Measurements from ENCODE around the gene AHNAK2. TPM values are rescaled to one million over a fixed set of nuclear protein-coding genes. Genes with fewer than 3 reads are reported as not detected.

The AHNAK2 gene
- total RNA-seq, 1 donor from 2014 or later, result 11.5 TPM

GRCh38 chr14:104939666-104940410 lies 38.3 kb downstream of the AHNAK2 start:
- no peaks in the 10 kb centered on the region for H3K9me3 ChIP-seq (ENCODE audit: control insufficient read depth in 3 of 3, low read length in 3 of 3)
- no peak overlapping the region for H3K4me3 ChIP-seq (ENCODE audit: low read length in 3 of 3)
- no peak overlapping the region for H3K9ac ChIP-seq (ENCODE audit: low read depth in 1 of 3, low read length in 3 of 3)
- no peaks in the 10 kb centered on the region for H3K4me1 ChIP-seq (ENCODE audit: control insufficient read depth in 3 of 3, insufficient read depth in 3 of 3, low read length in 3 of 3)
- H3K27ac ChIP-seq (ENCODE audit: low read depth, low read length), result no peak overlapping the region
- H3K27me3 ChIP-seq (ENCODE audit: control insufficient read depth in 3 of 3, insufficient read depth in 3 of 3, low read length in 3 of 3), result peaks cover 18 to 28% (median 24%) of the 10 kb centered on the region in 3 donors
- peaks cover 0 to 4% (median 0%) of the 10 kb centered on the region in 3 donors for H3K36me3 ChIP-seq (ENCODE audit: control insufficient read depth in 3 of 3, insufficient read depth in 3 of 3, low read length in 3 of 3)

- Histone ChIP-seq H3K27ac (ENCODE audit: low read depth, low read length) (no peak overlapping the region), H3K9ac (ENCODE audit: low read depth in 1 of 3, low read length in 3 of 3) (no peak overlapping the region), H3K9me3 (ENCODE audit: control insufficient read depth in 3 of 3, low read length in 3 of 3) (no peaks in the 10 kb centered on the region), H3K36me3 (ENCODE audit: control insufficient read depth in 3 of 3, insufficient read depth in 3 of 3, low read length in 3 of 3) (peaks cover 0 to 4% (median 0%) of the 10 kb centered on the region in 3 donors), H3K4me3 (ENCODE audit: low read length in 3 of 3) (no peak overlapping the region), H3K27me3 (ENCODE audit: control insufficient read depth in 3 of 3, insufficient read depth in 3 of 3, low read length in 3 of 3) (peaks cover 24 to 28% (median 27%) of the 10 kb centered on the region in 3 donors), H3K4me1 (ENCODE audit: control insufficient read depth in 3 of 3, insufficient read depth in 3 of 3, low read length in 3 of 3) (peaks cover 0 to 2% (median 0%) of the 10 kb centered on the region in 3 donors)
Measured at GRCh38 chr14:104938960-104939359, 39.2 kb downstream of the AHNAK2 start.

- Histone ChIP-seq H3K4me1 (ENCODE audit: control insufficient read depth in 3 of 3, insufficient read depth in 3 of 3, low read length in 3 of 3) (peaks cover 0 to 2% (median 0%) of the 10 kb centered on the region in 3 donors), H3K27me3 (ENCODE audit: control insufficient read depth in 3 of 3, insufficient read depth in 3 of 3, low read length in 3 of 3) (peaks cover 24 to 28% (median 27%) of the 10 kb centered on the region in 3 donors), H3K4me3 (ENCODE audit: low read length in 3 of 3) (no peak overlapping the region), H3K9me3 (ENCODE audit: control insufficient read depth in 3 of 3, low read length in 3 of 3) (no peaks in the 10 kb centered on the region), H3K36me3 (ENCODE audit: control insufficient read depth in 3 of 3, insufficient read depth in 3 of 3, low read length in 3 of 3) (peaks cover 0 to 4% (median 0%) of the 10 kb centered on the region in 3 donors), H3K27ac (ENCODE audit: low read depth, low read length) (no peak overlapping the region), H3K9ac (ENCODE audit: low read depth in 1 of 3, low read length in 3 of 3) (no peak overlapping the region)
Measured at GRCh38 chr14:104938436-104938835, 39.7 kb downstream of the AHNAK2 start.

DNA sequence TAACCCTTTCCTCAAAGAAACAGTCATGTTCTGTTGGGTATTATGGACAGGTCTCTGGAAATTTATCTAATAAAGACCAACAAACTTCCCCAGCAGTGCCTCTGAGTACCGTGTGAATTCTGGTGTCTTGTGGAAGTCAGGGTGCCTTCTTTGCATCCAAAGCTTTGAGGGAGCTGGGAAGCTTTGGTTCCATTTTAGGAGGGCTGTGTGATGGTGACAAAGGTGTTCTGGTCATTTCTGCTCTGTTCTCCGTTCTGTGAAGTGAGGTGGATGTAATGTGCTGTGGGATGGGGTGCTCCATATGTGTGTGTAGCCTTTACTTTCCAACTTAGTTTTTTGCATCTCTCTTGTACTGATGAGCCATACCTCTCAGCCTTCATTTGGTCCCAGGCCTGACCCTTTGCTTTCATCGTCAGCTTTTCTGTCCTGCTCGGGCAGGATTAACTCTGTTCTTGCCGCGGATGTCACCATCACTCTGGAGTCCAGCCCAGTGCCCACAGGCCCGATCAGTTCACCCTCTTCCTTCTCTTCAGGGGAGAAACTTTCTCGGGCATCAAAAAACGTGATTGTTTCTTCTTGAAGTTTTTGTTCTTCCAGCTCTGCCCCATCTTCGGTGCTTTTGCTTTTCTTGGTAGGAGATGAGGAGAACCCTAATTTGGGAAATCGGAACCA lies 40.3 kb downstream of the AHNAK2 start:
- Histone ChIP-seq H3K36me3 (ENCODE audit: control insufficient read depth in 3 of 3, insufficient read depth in 3 of 3, low read length in 3 of 3) (peaks cover 0 to 4% (median 0%) of the 10 kb centered on the region in 3 donors), H3K27me3 (ENCODE audit: control insufficient read depth in 3 of 3, insufficient read depth in 3 of 3, low read length in 3 of 3) (peaks cover 24 to 28% (median 27%) of the 10 kb centered on the region in 3 donors), H3K4me1 (ENCODE audit: control insufficient read depth in 3 of 3, insufficient read depth in 3 of 3, low read length in 3 of 3) (peaks cover 0 to 2% (median 2%) of the 10 kb centered on the region in 3 donors), H3K9ac (ENCODE audit: low read depth in 1 of 3, low read length in 3 of 3) (no peak overlapping the region), H3K4me3 (ENCODE audit: low read length in 3 of 3) (no peak overlapping the region), H3K9me3 (ENCODE audit: control insufficient read depth in 3 of 3, low read length in 3 of 3) (no peaks in the 10 kb centered on the region), H3K27ac (ENCODE audit: low read depth, low read length) (no peak overlapping the region)

DNA sequence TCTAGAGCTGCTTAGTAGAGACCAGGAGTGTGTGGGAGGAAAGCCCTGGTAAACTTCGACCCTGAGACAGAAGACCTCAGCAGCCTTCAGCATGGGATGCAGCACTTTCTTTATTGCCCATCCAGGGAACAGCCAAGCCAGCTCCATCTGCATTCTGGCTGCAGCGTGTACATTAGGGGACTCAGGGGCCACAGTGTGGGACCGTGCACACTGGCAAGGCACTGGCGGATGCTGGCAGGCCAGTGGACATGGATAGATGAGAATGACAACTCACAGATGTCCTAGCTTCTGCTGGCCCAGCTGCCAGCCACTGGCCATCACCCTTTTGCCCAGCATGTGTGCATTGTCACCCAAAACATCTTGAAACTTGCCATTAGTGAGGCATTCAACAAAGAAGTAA lies 41.0 kb downstream of the AHNAK2 start:
- peaks cover 22 to 34% (median 33%) of the 10 kb centered on the region in 3 donors for H3K27me3 ChIP-seq (ENCODE audit: control insufficient read depth in 3 of 3, insufficient read depth in 3 of 3, low read length in 3 of 3)
- peaks cover 0 to 4% (median 0%) of the 10 kb centered on the region in 3 donors for H3K36me3 ChIP-seq (ENCODE audit: control insufficient read depth in 3 of 3, insufficient read depth in 3 of 3, low read length in 3 of 3)
- H3K27ac ChIP-seq (ENCODE audit: low read depth, low read length), result no peak overlapping the region
- H3K4me1 ChIP-seq (ENCODE audit: control insufficient read depth in 3 of 3, insufficient read depth in 3 of 3, low read length in 3 of 3), result peaks cover 0 to 6% (median 4%) of the 10 kb centered on the region in 3 donors
- no peaks in the 10 kb centered on the region for H3K9me3 ChIP-seq (ENCODE audit: control insufficient read depth in 3 of 3, low read length in 3 of 3)
- H3K9ac ChIP-seq (ENCODE audit: low read depth in 1 of 3, low read length in 3 of 3), result no peak overlapping the region
- no peak overlapping the region for H3K4me3 ChIP-seq (ENCODE audit: low read length in 3 of 3)

DNA sequence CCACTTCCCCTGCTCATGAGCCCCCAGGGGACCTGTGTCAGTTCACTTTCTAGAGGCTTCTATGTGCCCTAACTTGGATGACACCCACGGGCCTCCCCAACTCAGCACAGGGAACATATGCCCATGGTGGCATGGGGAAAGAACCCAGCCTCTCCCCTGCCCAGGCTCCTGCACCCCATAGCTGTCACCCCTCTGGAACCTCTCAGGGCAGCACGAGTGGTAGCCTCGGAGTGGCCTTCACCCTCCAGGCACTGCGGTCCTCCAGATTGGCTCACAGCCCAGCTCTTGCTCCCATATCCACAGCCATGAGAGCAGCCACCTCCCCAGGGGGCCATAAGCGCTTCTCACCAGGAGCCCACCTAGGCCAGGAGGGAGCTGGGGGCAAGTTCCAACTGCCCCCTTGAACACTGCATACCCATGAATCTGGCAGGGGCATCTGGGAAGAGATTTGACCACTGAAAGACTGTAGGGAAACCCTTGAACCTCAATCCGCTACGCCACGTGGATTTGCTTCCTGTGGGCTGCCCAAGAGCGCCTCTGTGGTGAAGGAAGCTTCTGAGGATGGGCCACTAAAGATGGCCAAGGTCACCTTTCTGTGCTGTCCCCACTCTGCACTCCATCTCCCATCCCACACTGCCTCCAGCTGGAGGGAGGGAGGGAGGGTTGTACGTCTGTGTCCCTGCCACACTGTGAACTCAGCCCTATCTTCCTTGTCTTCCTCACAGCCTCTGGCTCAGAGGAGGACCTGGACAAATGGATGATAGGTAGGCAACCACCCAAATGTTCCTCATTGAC lies 41.6 kb downstream of the AHNAK2 start:
- H3K36me3 ChIP-seq (ENCODE audit: control insufficient read depth in 3 of 3, insufficient read depth in 3 of 3, low read length in 3 of 3), result peaks cover 0 to 4% (median 0%) of the 10 kb centered on the region in 3 donors
- H3K9ac ChIP-seq (ENCODE audit: low read depth in 1 of 3, low read length in 3 of 3), result no peak overlapping the region
- H3K9me3 ChIP-seq (ENCODE audit: control insufficient read depth in 3 of 3, low read length in 3 of 3), result no peaks in the 10 kb centered on the region
- no peak overlapping the region for H3K4me3 ChIP-seq (ENCODE audit: low read length in 3 of 3)
- peaks cover 0 to 6% (median 4%) of the 10 kb centered on the region in 3 donors for H3K4me1 ChIP-seq (ENCODE audit: control insufficient read depth in 3 of 3, insufficient read depth in 3 of 3, low read length in 3 of 3)
- H3K27ac ChIP-seq (ENCODE audit: low read depth, low read length), result no peak overlapping the region
- peaks cover 20 to 36% (median 35%) of the 10 kb centered on the region in 3 donors for H3K27me3 ChIP-seq (ENCODE audit: control insufficient read depth in 3 of 3, insufficient read depth in 3 of 3, low read length in 3 of 3)

- no peak overlapping the region for H3K9ac ChIP-seq (ENCODE audit: low read depth in 1 of 3, low read length in 3 of 3)
- H3K36me3 ChIP-seq (ENCODE audit: control insufficient read depth in 3 of 3, insufficient read depth in 3 of 3, low read length in 3 of 3), result peaks cover 0 to 4% (median 0%) of the 10 kb centered on the region in 3 donors
- H3K4me1 ChIP-seq (ENCODE audit: control insufficient read depth in 3 of 3, insufficient read depth in 3 of 3, low read length in 3 of 3), result peaks cover 0 to 6% (median 4%) of the 10 kb centered on the region in 3 donors
- H3K4me3 ChIP-seq (ENCODE audit: low read length in 3 of 3), result no peak overlapping the region
- no peaks in the 10 kb centered on the region for H3K9me3 ChIP-seq (ENCODE audit: control insufficient read depth in 3 of 3, low read length in 3 of 3)
- H3K27ac ChIP-seq (ENCODE audit: low read depth, low read length), result no peak overlapping the region
- peaks cover 20 to 36% (median 35%) of the 10 kb centered on the region in 3 donors for H3K27me3 ChIP-seq (ENCODE audit: control insufficient read depth in 3 of 3, insufficient read depth in 3 of 3, low read length in 3 of 3)
Measured at GRCh38 chr14:104935955-104936354, 42.2 kb downstream of the AHNAK2 start.

- H3K27ac ChIP-seq (ENCODE audit: low read depth, low read length), result no peak overlapping the region
- H3K36me3 ChIP-seq (ENCODE audit: control insufficient read depth in 3 of 3, insufficient read depth in 3 of 3, low read length in 3 of 3), result peaks cover 0 to 2% (median 0%) of the 10 kb centered on the region in 3 donors
- H3K9ac ChIP-seq (ENCODE audit: low read depth in 1 of 3, low read length in 3 of 3), result no peak overlapping the region
- H3K9me3 ChIP-seq (ENCODE audit: control insufficient read depth in 3 of 3, low read length in 3 of 3), result no peaks in the 10 kb centered on the region
- peaks cover 0 to 6% (median 4%) of the 10 kb centered on the region in 3 donors for H3K4me1 ChIP-seq (ENCODE audit: control insufficient read depth in 3 of 3, insufficient read depth in 3 of 3, low read length in 3 of 3)
- peaks cover 19 to 31% (median 31%) of the 10 kb centered on the region in 3 donors for H3K27me3 ChIP-seq (ENCODE audit: control insufficient read depth in 3 of 3, insufficient read depth in 3 of 3, low read length in 3 of 3)
- H3K4me3 ChIP-seq (ENCODE audit: low read length in 3 of 3), result no peak overlapping the region
Measured at GRCh38 chr14:104935026-104935650, 43.0 kb downstream of the AHNAK2 start.

Measured in skeletal muscle tissue (tissue), 4 donors.